IMR-90 (cell line): ENCODE data around the gene HYOU1. TPM values are rescaled to one million over a fixed set of nuclear protein-coding genes. Genes with fewer than 3 reads are reported as not detected.

ENCODE experiments used
- ATAC-seq: fragments of 200-7000 bp; cut with Tn5 transposase; 2 replicates; pipeline ENCODE4 v1.9.1; 2020; ENCODE audit warnings: low read depth, mild to moderate bottlenecking, moderate library complexity
- BruUV-seq: library from RNA; stranded (reverse); fragments of 400-500 nt; replicated peaks from 2 replicates; lab custom pipeline; 2021; lab: Mats Ljungman, UMichigan
- CTCF ChIA-PET: fragments of 300-600 bp; formaldehyde crosslinking; extraction: SDS; loops from one replicate; lab custom pipeline; 2021; ENCODE audit warnings: antibody characterized with exemption; lab: Yijun Ruan, JAX
- POLR2A ChIA-PET: fragments of 300-600 bp; sonication (Branson Sonifier 250); formaldehyde crosslinking; loops from one replicate; lab custom pipeline; 2022; ENCODE audit warnings: antibody characterized with exemption; ENCODE audit not compliant: unreplicated experiment; lab: Charles Lee
- DNase-seq: peaks from one replicate; pipeline ENCODE4 v3.0.0; 2013
- H2AFZ ChIP-seq: replicated peaks from 2 replicates; pipeline ENCODE3; 2013; ENCODE audit warnings: low read length, mild to moderate bottlenecking; ENCODE audit not compliant: poor library complexity
- H2AK5ac ChIP-seq: 2 replicates; pipeline ENCODE4 v1.6.1; 2013; ENCODE audit warnings: low read depth, low read length, inconsistent platforms
- H2AK9ac ChIP-seq: replicated peaks from 2 replicates; pipeline ENCODE3; 2013; ENCODE audit warnings: mild to moderate bottlenecking, low read depth, low read length, moderate library complexity; ENCODE audit not compliant: poor library complexity
- H2BK120ac ChIP-seq: 2 replicates; pipeline ENCODE4 v1.6.1; 2013; ENCODE audit warnings: low read depth, low read length, inconsistent platforms
- H2BK15ac ChIP-seq: 3 replicates; pipeline ENCODE4 v1.6.1; 2013; ENCODE audit warnings: low read depth, low read length, inconsistent platforms
- H2BK20ac ChIP-seq: 2 replicates; pipeline ENCODE4 v1.6.1; 2013; ENCODE audit warnings: low read depth, mild to moderate bottlenecking, inconsistent platforms, low read length, moderate library complexity
- H2BK5ac ChIP-seq: 2 replicates; pipeline ENCODE4 v1.6.1; 2013; ENCODE audit warnings: mild to moderate bottlenecking, low read depth, low read length, inconsistent platforms; ENCODE audit not compliant: poor library complexity, severe bottlenecking
- H3K14ac ChIP-seq: replicated peaks from 2 replicates; pipeline ENCODE4 v1.6.1; 2013; ENCODE audit warnings: low read depth, low read length, inconsistent platforms
- H3K18ac ChIP-seq: 2 replicates; pipeline ENCODE4 v1.6.1; 2013; ENCODE audit warnings: low read depth, low read length, control low read depth
- H3K23ac ChIP-seq: 2 replicates; pipeline ENCODE4 v1.6.1; 2013; ENCODE audit warnings: low read depth, low read length, inconsistent platforms
- H3K27ac ChIP-seq: 2 replicates; pipeline ENCODE4 v1.5.1; 2013; ENCODE audit warnings: mild to moderate bottlenecking, control low read depth, low read length; ENCODE audit not compliant: insufficient read depth
- H3K27me3 ChIP-seq: 2 replicates; pipeline ENCODE4 v1.6.1; 2013; ENCODE audit warnings: low read length; ENCODE audit not compliant: control insufficient read depth, insufficient read depth
- H3K36me3 ChIP-seq: 2 replicates; pipeline ENCODE4 v1.6.1; 2013; ENCODE audit warnings: low read length, mixed read lengths; ENCODE audit not compliant: control insufficient read depth, insufficient read depth
- H3K4ac ChIP-seq: 2 replicates; pipeline ENCODE4 v1.6.1; 2013; ENCODE audit warnings: low read depth, low read length, inconsistent platforms
- H3K4me1 ChIP-seq: 2 replicates; pipeline ENCODE4 v1.6.1; 2013; ENCODE audit warnings: low read length, mixed read lengths; ENCODE audit not compliant: control insufficient read depth, insufficient read depth
- H3K4me2 ChIP-seq: 2 replicates; pipeline ENCODE4 v1.6.1; 2013; ENCODE audit warnings: low read depth, mild to moderate bottlenecking, control low read depth, low read length, moderate library complexity
- H3K4me3 ChIP-seq: 2 replicates; pipeline ENCODE4 v1.5.1; 2013; ENCODE audit warnings: low read depth, mild to moderate bottlenecking, control low read depth, low read length, moderate library complexity; ENCODE audit not compliant: insufficient read depth
- H3K56ac ChIP-seq: 2 replicates; pipeline ENCODE4 v1.6.1; 2013; ENCODE audit warnings: low read length, inconsistent platforms; ENCODE audit not compliant: insufficient read depth; ENCODE audit errors: extremely low read depth
- H3K79me1 ChIP-seq, 2 experiments: 2 replicates each; pipeline ENCODE4 v1.6.1; 2013; ENCODE audit warnings: low read length in 2 of 2, inconsistent platforms in 1 of 2, low read depth in 1 of 2
- H3K9ac ChIP-seq: 2 replicates; pipeline ENCODE4 v1.6.1; 2013; ENCODE audit warnings: low read depth, low read length, control low read depth
- H3K9me1 ChIP-seq: 2 replicates; pipeline ENCODE4 v1.6.1; 2013; ENCODE audit warnings: low read length, inconsistent platforms; ENCODE audit not compliant: insufficient read depth
- H3K9me3 ChIP-seq: 2 replicates; pipeline ENCODE4 v1.6.1; 2013; ENCODE audit warnings: low read length; ENCODE audit not compliant: control insufficient read depth, insufficient read depth
- H4K20me1 ChIP-seq: 2 replicates; pipeline ENCODE4 v1.6.1; 2013; ENCODE audit warnings: low read length, inconsistent platforms; ENCODE audit not compliant: insufficient read depth
- H4K5ac ChIP-seq: 2 replicates; pipeline ENCODE4 v1.6.1; 2013; ENCODE audit warnings: mild to moderate bottlenecking, low read depth, low read length, control low read depth
- H4K8ac ChIP-seq, 2 experiments: 2 replicates each; pipeline ENCODE4 v1.6.1; 2013; ENCODE audit warnings: low read depth in 2 of 2, low read length in 2 of 2, control low read depth in 1 of 2, inconsistent platforms in 1 of 2
- H4K91ac ChIP-seq: 2 replicates; pipeline ENCODE4 v1.6.1; 2013; ENCODE audit warnings: low read depth, low read length, inconsistent platforms; ENCODE audit not compliant: insufficient read depth
- CEBPB ChIP-seq: IDR thresholded peaks from 2 replicates; pipeline ENCODE4 v1.6.1; 2012; ENCODE audit warnings: low read depth, low read length, improper control_type of control experiment
- CTCF ChIP-seq: conservative IDR thresholded peaks from 2 replicates; pipeline ENCODE4 v1.5.1; 2012; ENCODE audit warnings: mild to moderate bottlenecking, low read depth, low read length, improper control_type of control experiment
- ELK1 ChIP-seq: fragments of 150-350 bp; IDR thresholded peaks from 2 replicates; pipeline ENCODE4 v1.6.1; 2016; ENCODE audit warnings: low read depth, mild to moderate bottlenecking, low read length, moderate library complexity, borderline replicate concordance
- MAFK ChIP-seq: IDR thresholded peaks from 2 replicates; pipeline ENCODE4 v1.6.1; 2012; ENCODE audit warnings: low read depth, low read length, improper control_type of control experiment
- MAZ ChIP-seq: IDR thresholded peaks from 2 replicates; pipeline ENCODE4 v1.6.1; 2012; ENCODE audit warnings: low read depth, mild to moderate bottlenecking, low read length, improper control_type of control experiment, moderate library complexity, borderline replicate concordance
- MXI1 ChIP-seq: IDR thresholded peaks from 2 replicates; pipeline ENCODE4 v1.6.1; 2012; ENCODE audit warnings: low read depth, mild to moderate bottlenecking, low read length, moderate library complexity, borderline replicate concordance
- POLR2A ChIP-seq: IDR thresholded peaks from 2 replicates; pipeline ENCODE4 v1.6.1; 2012; ENCODE audit warnings: mild to moderate bottlenecking, low read depth, low read length
- RAD21 ChIP-seq: IDR thresholded peaks from 2 replicates; pipeline ENCODE4 v1.6.1; 2012; ENCODE audit warnings: low read length, improper control_type of control experiment
- RCOR1 ChIP-seq: IDR thresholded peaks from 2 replicates; pipeline ENCODE4 v1.6.1; 2012; ENCODE audit warnings: mild to moderate bottlenecking, low read length, improper control_type of control experiment; ENCODE audit not compliant: insufficient replicate concordance
- SMC3 ChIP-seq: fragments of 150-350 bp; IDR thresholded peaks from 2 replicates; pipeline ENCODE4 v1.6.1; 2016; ENCODE audit warnings: low read depth, mild to moderate bottlenecking, antibody characterized with exemption, low read length, moderate library complexity
- WGBS, 2 experiments: methylation state at CpG; one replicate each; pipeline versions ENCODE4 v1.1.5 to v1.1.7; 2013; ENCODE audit warnings: missing lambda C conversion rate in 2 of 2; ENCODE audit not compliant: insufficient read length in 1 of 2; ENCODE audit errors: extremely low coverage in 2 of 2; 5-methylcytosine and 5-hydroxymethylcytosine counted together
- dilution Hi-C: fragments of 300-500 bp; cut with HindIII; formaldehyde crosslinking; loops from one replicate; pipeline ENCODE4 v1.14.3; 2018; ENCODE audit warnings: low sequenced_read_pairs; ENCODE audit not compliant: unreplicated experiment
- in situ Hi-C: fragments of 300-500 bp; cut with MboI; formaldehyde crosslinking; loops from 3 replicates; pipeline ENCODE4 v1.14.3; 2019; ENCODE audit warnings: low sequenced_read_pairs, inconsistent platforms, mixed read lengths
- intact Hi-C: fragments of 100-400 bp; cut with micrococcal nuclease; formaldehyde crosslinking; loops from 2 replicates; pipeline ENCODE4 v1.10.0; 2022
- polyA plus RNA-seq, 3 experiments: library from polyadenylated mRNA; depleted of rRNA; stranded (reverse); fragments of >200 nt; gene quantifications; 2 replicates each; pipeline ENCODE4 v1.2.3, GENCODE V29; 2012; ENCODE audit warnings: low replicate concordance in 1 of 3
- total RNA-seq: library from RNA; depleted of rRNA; stranded (reverse); fragments of >200 nt; gene quantifications from 2 replicates; pipeline ENCODE4 v1.2.3, GENCODE V29; 2012

HYOU1 gene
- total and polyA plus RNA-seq, 2 of the 4 experiments (the other 2 are of a cell fraction), result 117 to 181 TPM

- Histone ChIP-seq H3K27ac (no peak overlapping the region), H4K5ac (no peak overlapping the region), H2BK5ac (no peak overlapping the region), H3K4ac (no peak overlapping the region), H2BK15ac (no peak overlapping the region), H3K23ac (no peak overlapping the region), H3K56ac (no peak overlapping the region), H3K79me1 (peaks cover 0 to 2% of the 10 kb centered on the region in 2 experiments; a peak in 2 of 4 replicates), H2AK5ac (no peak overlapping the region), H3K9ac (no peak overlapping the region), H4K8ac (no peak overlapping the region), H3K14ac (no peak overlapping the region), H3K9me1 (no peaks in the 10 kb centered on the region), H2AFZ (no peak overlapping the region), H3K4me1 (no peaks in the 10 kb centered on the region), H2AK9ac (no peak overlapping the region), H4K20me1 (no peaks in the 10 kb centered on the region; the same call in 1 of the 2 replicates), H3K27me3 (no peaks in the 10 kb centered on the region), H4K91ac (no peak overlapping the region), H3K4me3 (no peak overlapping the region), H3K9me3 (no peaks in the 10 kb centered on the region), H3K18ac (no peak overlapping the region), H2BK20ac (no peak overlapping the region), H3K36me3 (peaks cover 62% of the 10 kb centered on the region), H2BK120ac (no peak overlapping the region), H3K4me2 (no peak overlapping the region)
- 93% methylated on average over 3 of the region's 6 CpGs; no CpG with 5 or more reads in 1 of the 2 experiments for WGBS, 2 experiments
- in situ Hi-C loops (no loop called here), dilution Hi-C loops (no loop called here), intact Hi-C loops (no loop called here)
- ATAC-seq, result no peak
- no peak for DNase-seq
- CTCF ChIA-PET, result no interaction called here
- BruUV-seq, result no TSS peak
- TF ChIP-seq CTCF (no peak), MAFK (no peak), POLR2A (no peak), SMC3 (no peak), CEBPB (no peak), RAD21 (no peak), MAZ (no peak), ELK1 (no peak), MXI1 (no peak), RCOR1 (no peak)
- POLR2A ChIA-PET, result no interaction called here
Measured at GRCh38 chr11:119047205-119047604, 9.8 kb downstream of the HYOU1 start.
